GM13977 (cell line): ENCODE data around the gene F10.
"Not testable (repeated sequence)": the region's sequence is repeated elsewhere in the genome, so short reads cannot be mapped to it uniquely, and the experiment has no call there.

Experiments
- DNase-seq: peaks from one replicate; pipeline ENCODE4 v3.0.0; 2012; ENCODE audit warnings: low spot score
- in situ Hi-C: fragments of 300-500 bp; cut with MboI; formaldehyde crosslinking; loops from one replicate; pipeline ENCODE4 v1.12.0; 2022; ENCODE audit warnings: low sequenced_read_pairs, low pct_unique_long_range_greater_than_20kb, mixed read lengths, inconsistent platforms; ENCODE audit not compliant: unreplicated experiment
- TF ChIP-seq, protein P1 (sequence below): IDR thresholded peaks from 2 replicates; pipeline ENCODE4 v1.5.1; 2012; ENCODE audit warnings: mild to moderate bottlenecking, control low read depth; ENCODE audit not compliant: insufficient read depth; ENCODE audit errors: extremely low read depth, missing control alignments

F10 gene

DNA sequence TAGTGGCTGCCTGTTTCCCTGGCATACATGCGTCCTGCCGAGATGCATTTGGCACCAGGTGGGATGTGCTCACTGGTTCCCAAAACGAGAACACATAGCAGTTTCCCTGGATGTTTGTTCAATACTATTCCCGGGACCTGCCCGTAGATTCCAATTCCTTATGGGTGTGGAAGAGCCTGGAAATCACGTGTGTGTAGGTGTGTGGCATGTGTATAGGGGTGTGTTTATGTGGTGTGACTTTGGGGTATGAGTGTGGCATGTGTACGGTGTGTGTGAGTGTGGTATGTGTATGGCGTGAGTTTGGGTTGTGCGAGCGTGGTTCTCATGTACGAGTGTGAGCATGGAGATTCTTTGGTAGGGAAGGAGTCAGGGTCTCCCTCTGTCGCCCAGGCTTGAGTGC is 19.9 kb upstream of the F10 start:
- in situ Hi-C loops: no loop called here
- TF ChIP-seq, protein P1, sequence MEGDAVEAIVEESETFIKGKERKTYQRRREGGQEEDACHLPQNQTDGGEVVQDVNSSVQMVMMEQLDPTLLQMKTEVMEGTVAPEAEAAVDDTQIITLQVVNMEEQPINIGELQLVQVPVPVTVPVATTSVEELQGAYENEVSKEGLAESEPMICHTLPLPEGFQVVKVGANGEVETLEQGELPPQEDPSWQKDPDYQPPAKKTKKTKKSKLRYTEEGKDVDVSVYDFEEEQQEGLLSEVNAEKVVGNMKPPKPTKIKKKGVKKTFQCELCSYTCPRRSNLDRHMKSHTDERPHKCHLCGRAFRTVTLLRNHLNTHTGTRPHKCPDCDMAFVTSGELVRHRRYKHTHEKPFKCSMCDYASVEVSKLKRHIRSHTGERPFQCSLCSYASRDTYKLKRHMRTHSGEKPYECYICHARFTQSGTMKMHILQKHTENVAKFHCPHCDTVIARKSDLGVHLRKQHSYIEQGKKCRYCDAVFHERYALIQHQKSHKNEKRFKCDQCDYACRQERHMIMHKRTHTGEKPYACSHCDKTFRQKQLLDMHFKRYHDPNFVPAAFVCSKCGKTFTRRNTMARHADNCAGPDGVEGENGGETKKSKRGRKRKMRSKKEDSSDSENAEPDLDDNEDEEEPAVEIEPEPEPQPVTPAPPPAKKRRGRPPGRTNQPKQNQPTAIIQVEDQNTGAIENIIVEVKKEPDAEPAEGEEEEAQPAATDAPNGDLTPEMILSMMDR: no peak
- DNase-seq: no peak

DNA sequence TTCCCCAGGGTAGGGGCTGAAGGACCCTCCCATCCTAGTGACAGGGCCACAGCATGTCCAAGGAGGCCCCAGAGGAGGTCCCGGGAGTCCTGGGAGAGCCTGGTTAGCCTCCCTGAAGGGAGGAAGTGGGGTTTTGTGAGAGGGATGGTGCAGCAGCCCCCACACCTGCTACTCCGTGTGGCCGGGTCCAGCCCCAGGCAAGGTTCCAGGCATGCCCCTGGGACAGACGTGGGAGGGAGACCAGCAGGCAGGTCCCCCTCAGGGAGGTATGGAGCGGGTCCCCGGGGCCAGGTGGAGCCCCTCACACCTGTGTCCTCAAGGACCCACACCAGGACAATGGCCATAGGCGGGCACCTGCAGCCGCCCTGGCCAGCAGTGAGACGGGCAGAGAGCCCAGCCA is 19.0 kb upstream of the F10 start:
- TF ChIP-seq, protein P1: no peak
- no peak for DNase-seq
- in situ Hi-C loops: no loop called here

DNA sequence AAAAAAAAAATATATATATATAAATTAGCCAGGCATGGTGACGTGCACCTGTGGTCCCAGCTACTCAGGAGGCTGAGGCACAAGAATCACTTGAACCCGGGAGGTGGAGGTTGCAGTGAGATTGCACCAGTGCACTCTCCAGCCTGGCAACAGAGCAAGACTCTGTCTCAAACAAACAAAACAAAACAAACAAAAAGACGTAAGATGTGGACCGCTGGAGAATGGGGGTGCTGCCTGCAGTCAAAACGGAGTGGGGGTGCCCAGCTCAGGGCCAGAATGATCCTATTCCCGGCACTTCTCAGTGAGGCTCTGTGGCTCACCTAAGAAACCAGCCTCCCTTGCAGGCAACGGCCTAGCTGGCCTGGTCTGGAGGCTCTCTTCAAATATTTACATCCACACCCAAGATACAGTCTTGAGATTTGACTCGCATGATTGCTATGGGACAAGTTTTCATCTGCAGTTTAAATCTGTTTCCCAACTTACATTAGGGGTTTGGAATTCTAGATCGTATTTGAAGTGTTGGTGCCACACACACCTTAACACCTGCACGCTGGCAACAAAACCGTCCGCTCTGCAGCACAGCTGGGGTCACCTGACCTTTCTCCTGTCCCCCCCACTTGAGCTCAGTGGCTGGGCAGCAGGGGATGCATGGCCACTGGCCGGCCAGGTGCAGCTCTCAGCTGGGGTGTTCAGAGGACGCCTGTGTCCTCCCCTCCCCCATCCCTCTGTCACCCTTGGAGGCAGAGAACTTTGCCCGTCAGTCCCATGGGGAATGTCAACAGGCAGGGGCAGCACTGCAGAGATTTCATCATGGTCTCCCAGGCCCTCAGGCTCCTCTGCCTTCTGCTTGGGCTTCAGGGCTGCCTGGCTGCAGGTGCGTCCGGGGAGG is 17.3 kb upstream of the F10 start, which contains the start of gene F7:
TSS of gene F7 (plus strand) at position 760 of the 889 bp plus-strand sequence. CDS start at position 811, 51 bp downstream.
- TF ChIP-seq, protein P1: no peak
- DNase-seq: no peak
- in situ Hi-C loops: no loop called here

DNA sequence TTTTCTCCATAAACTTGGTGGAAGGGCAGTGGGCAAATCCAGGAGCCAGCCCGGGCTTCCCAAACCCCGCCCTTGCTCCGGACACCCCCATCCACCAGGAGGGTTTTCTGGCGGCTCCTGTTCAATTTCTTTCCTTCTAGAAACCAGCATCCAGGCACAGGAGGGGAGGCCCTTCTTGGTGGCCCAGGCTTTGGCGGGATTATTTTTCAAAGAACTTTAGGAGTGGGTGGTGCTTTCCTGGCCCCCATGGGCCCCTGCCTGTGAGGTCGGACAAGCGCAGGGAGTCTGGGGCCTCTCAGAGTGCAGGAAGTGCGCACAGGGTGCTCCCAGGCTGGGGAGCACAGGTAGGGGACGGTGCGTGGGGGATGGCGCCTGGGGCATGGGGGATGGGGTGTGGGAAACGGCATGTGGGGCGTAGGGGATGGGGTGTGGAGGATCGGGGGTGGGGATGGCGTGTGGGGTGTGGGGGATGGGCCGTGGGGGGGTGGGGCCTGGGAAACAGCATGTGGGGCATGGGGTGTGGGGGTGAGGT is 16.6 kb upstream of the F10 start:
- TF ChIP-seq, protein P1: no peak
- DNase-seq: no peak
- in situ Hi-C loops: no loop called here

DNA sequence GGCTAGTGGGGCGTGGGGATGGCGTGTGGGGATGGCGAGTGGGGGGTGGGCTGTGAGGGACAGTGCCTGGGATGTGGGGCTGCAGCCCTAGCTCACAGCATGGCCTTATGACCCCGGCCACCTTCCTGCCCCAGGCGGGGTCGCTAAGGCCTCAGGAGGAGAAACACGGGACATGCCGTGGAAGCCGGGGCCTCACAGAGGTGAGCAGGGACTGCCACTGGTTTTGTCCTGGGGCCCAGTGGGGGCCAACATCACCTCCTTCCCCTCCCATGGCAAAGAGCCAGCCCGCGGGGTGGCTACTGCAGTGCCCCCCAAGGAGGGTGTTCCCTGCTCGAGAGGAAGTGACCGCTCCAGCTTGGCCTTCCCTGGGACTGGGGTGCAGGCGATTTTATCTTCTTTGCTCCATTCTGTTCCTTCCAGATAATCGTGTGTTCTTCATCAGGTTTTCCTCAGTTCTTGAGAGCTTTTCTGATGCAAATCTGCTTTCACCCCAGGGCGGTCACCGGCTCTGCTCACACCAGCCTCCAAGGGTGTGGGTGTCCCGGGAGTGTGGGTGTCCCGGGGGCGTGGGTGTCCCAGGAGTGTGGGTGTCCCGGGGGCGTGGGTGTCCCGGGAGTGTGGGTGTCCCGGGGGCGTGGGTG is 15.8 kb upstream of the F10 start:
- TF ChIP-seq, protein P1: no peak
- in situ Hi-C loops: no loop called here
- no peak for DNase-seq

DNA sequence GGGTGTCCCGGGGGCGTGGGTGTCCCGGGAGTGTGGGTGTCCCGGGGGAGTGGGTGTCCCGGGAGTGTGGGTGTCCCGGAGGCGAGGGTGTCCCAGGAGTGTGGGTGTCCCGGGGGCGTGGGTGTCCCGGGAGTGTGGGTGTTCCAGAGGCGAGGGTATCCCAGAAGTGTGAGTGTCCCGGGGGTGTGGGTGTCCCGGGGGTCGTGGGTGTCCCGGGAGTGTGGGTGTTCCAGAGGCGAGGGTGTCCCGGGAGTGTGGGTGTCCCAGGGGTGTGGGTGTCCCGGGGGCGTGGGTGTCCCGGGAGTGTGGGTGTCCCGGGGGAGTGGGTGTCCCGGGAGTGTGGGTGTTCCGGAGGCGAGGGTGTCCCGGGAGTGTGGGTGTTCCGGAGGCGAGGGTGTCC is 14.1 kb upstream of the F10 start:
- DNase-seq, in situ Hi-C loops: not testable (repeated sequence)
